H1 (cell line): ENCODE measurements around the gene GPT2. TPM values are rescaled to one million over a fixed set of nuclear protein-coding genes. Genes with fewer than 3 reads are reported as not detected.

Experiments used
- CTCF ChIA-PET: fragments of 300-600 bp; sonication (Branson Sonifier 250); formaldehyde crosslinking; loops from one replicate; lab custom pipeline; 2021; ENCODE audit not compliant: partially characterized antibody; lab: Charles Lee
- POLR2A ChIA-PET: fragments of 300-600 bp; sonication (Branson Sonifier 250); formaldehyde crosslinking; loops from one replicate; lab custom pipeline; 2021; ENCODE audit warnings: inconsistent platforms; ENCODE audit not compliant: partially characterized antibody; lab: Charles Lee
- DNase-seq, 2 experiments: peaks; one replicate each; pipeline versions ENCODE4 v3.0.0 to v3.0.0-alpha.2; 2010 to 2022; ENCODE audit warnings: low spot score in 2 of 2, low read depth in 1 of 2, mixed read lengths in 1 of 2
- FAIRE-seq: peaks from 2 replicates; lab custom pipeline; 2011; peaks lifted over from hg19 to GRCh38; lab: Jason Lieb, UNC
- H2AFZ ChIP-seq: 2 replicates; pipeline ENCODE4 v1.8.1; 2012; ENCODE audit warnings: low read length, inconsistent platforms
- H2AK5ac ChIP-seq: 2 replicates; pipeline ENCODE4 v1.6.1; 2013; ENCODE audit warnings: low read depth, low read length
- H2BK120ac ChIP-seq: replicated peaks from 2 replicates; pipeline ENCODE3; 2013; ENCODE audit warnings: low read depth, low read length, inconsistent platforms
- H2BK12ac ChIP-seq: 2 replicates; pipeline ENCODE4 v1.6.1; 2013; ENCODE audit warnings: low read depth, low read length
- H2BK15ac ChIP-seq: 2 replicates; pipeline ENCODE4 v1.6.1; 2013; ENCODE audit warnings: low read length
- H2BK20ac ChIP-seq: 2 replicates; pipeline ENCODE4 v1.6.1; 2013; ENCODE audit warnings: low read length
- H2BK5ac ChIP-seq: 2 replicates; pipeline ENCODE4 v1.6.1; 2013; ENCODE audit warnings: low read depth, low read length
- H3K14ac ChIP-seq: 2 replicates; pipeline ENCODE4 v1.6.1; 2013; ENCODE audit warnings: inconsistent platforms; ENCODE audit not compliant: insufficient read length
- H3K18ac ChIP-seq: 2 replicates; pipeline ENCODE4 v1.6.1; 2013; ENCODE audit warnings: low read length; ENCODE audit errors: extremely low read depth
- H3K23ac ChIP-seq: 2 replicates; pipeline ENCODE4 v1.6.1; 2013; ENCODE audit warnings: inconsistent platforms; ENCODE audit not compliant: insufficient read length
- H3K23me2 ChIP-seq: 2 replicates; pipeline ENCODE4 v1.6.1; 2013; ENCODE audit warnings: low read depth, low read length
- H3K27ac ChIP-seq: 2 replicates; pipeline ENCODE4 v1.6.1; 2011; ENCODE audit warnings: low read depth, low read length, inconsistent platforms
- H3K27me3 ChIP-seq, 4 experiments: replicated peaks in 1 of 4; 1 replicate in 1 of 4; 2 replicates in 3 of 4; pipeline versions ENCODE4 v1.6.1 to v1.8.1; 2011 to 2013; ENCODE audit warnings: low read length in 3 of 4, mild to moderate bottlenecking in 3 of 4, inconsistent platforms in 2 of 4, mixed read lengths in 2 of 4, moderate library complexity in 1 of 4; ENCODE audit not compliant: control insufficient read depth in 3 of 4, insufficient read depth in 3 of 4; ENCODE audit errors: extremely low read depth in 1 of 4
- H3K36me3 ChIP-seq, 4 experiments: 2 replicates each; pipeline versions ENCODE4 v1.6.1 to v1.8.1; 2011 to 2013; ENCODE audit warnings: mild to moderate bottlenecking in 4 of 4, low read length in 3 of 4, moderate library complexity in 2 of 4, control low read depth in 1 of 4, inconsistent platforms in 1 of 4; ENCODE audit not compliant: insufficient read depth in 4 of 4, control insufficient read depth in 2 of 4
- H3K4ac ChIP-seq: replicated peaks from 2 replicates; pipeline ENCODE3; 2013; ENCODE audit warnings: low read length, low read depth, mixed read lengths, inconsistent platforms; ENCODE audit not compliant: insufficient read length
- H3K4me1 ChIP-seq, 4 experiments: replicated peaks in 1 of 4; 1 replicate in 1 of 4; 2 replicates in 3 of 4; pipeline versions ENCODE4 v1.6.1 to v1.8.1; 2011 to 2013; ENCODE audit warnings: low read length in 3 of 4, inconsistent platforms in 2 of 4, mixed read lengths in 1 of 4; ENCODE audit not compliant: insufficient read depth in 4 of 4, control insufficient read depth in 3 of 4
- H3K4me2 ChIP-seq, 2 experiments: 2 replicates each; pipeline versions ENCODE4 v1.6.1 to v1.8.1; 2011 to 2013; ENCODE audit warnings: low read depth in 2 of 2, low read length in 2 of 2, control low read depth in 1 of 2, inconsistent platforms in 1 of 2, mild to moderate bottlenecking in 1 of 2; ENCODE audit not compliant: insufficient read depth in 1 of 2
- H3K4me3 ChIP-seq, 4 experiments: fragments of 200-600, 300-600 bp in 1 of 4; sonication (generic), shearing (Covaris generic), sonication (Bioruptor Twin) in 1 of 4; 2 replicates each; pipeline versions ENCODE4 v1.5.1 to v1.8.1; 2011 to 2016; ENCODE audit warnings: low read length in 4 of 4, low read depth in 3 of 4, control low read depth in 2 of 4, inconsistent platforms in 2 of 4, mild to moderate bottlenecking in 2 of 4, mixed read lengths in 1 of 4, moderate library complexity in 1 of 4; ENCODE audit not compliant: insufficient read depth in 2 of 4; ENCODE audit errors: extremely low read depth in 1 of 4
- H3K56ac ChIP-seq: replicated peaks from 2 replicates; pipeline ENCODE3; 2013; ENCODE audit warnings: low read depth, mild to moderate bottlenecking, mixed read lengths, low read length, inconsistent platforms; ENCODE audit not compliant: insufficient read length
- H3K79me1 ChIP-seq: 2 replicates; pipeline ENCODE4 v1.6.1; 2013; ENCODE audit warnings: low read depth, low read length, control low read depth
- H3K79me2 ChIP-seq, 2 experiments: 2 replicates each; pipeline versions ENCODE4 v1.6.1 to v1.8.1; 2012 to 2013; ENCODE audit warnings: low read length in 2 of 2, mild to moderate bottlenecking in 2 of 2, inconsistent platforms in 1 of 2; ENCODE audit not compliant: insufficient read depth in 2 of 2, control insufficient read depth in 1 of 2
- H3K9ac ChIP-seq, 4 experiments: replicated peaks in 1 of 4; 1 replicate in 1 of 4; 2 replicates in 3 of 4; pipeline versions ENCODE4 v1.6.1 to v1.8.1; 2011 to 2013; ENCODE audit warnings: low read depth in 3 of 4, low read length in 3 of 4, control low read depth in 2 of 4, mild to moderate bottlenecking in 2 of 4, moderate library complexity in 2 of 4, inconsistent platforms in 1 of 4; ENCODE audit errors: extremely low read depth in 1 of 4
- H3K9me3 ChIP-seq, 2 experiments: 2 replicates each; pipeline versions ENCODE4 v1.6.1 to v1.8.1; 2012 to 2013; ENCODE audit warnings: mild to moderate bottlenecking in 2 of 2, moderate library complexity in 2 of 2, control low read depth in 1 of 2, inconsistent platforms in 1 of 2, low read depth in 1 of 2, low read length in 1 of 2, mixed read lengths in 1 of 2; ENCODE audit not compliant: insufficient read depth in 2 of 2
- H4K20me1 ChIP-seq, 2 experiments: replicated peaks in 1 of 2; 2 replicates each; pipeline versions ENCODE3 to v1.8.1; 2011 to 2013; ENCODE audit warnings: inconsistent platforms in 2 of 2, low read length in 2 of 2, mild to moderate bottlenecking in 1 of 2; ENCODE audit not compliant: insufficient read depth in 2 of 2, control insufficient read depth in 1 of 2
- H4K5ac ChIP-seq: 2 replicates; pipeline ENCODE4 v1.6.1; 2013; ENCODE audit warnings: low read length, low read depth, mixed read lengths, inconsistent platforms; ENCODE audit not compliant: insufficient read length
- H4K8ac ChIP-seq: 2 replicates; pipeline ENCODE4 v1.8.0; 2013; ENCODE audit warnings: mild to moderate bottlenecking, moderate library complexity, low read length, inconsistent platforms; ENCODE audit not compliant: insufficient read depth; ENCODE audit errors: extremely low read depth
- H4K91ac ChIP-seq: replicated peaks from 2 replicates; pipeline ENCODE3; 2013; ENCODE audit warnings: low read length, mixed read lengths, inconsistent platforms; ENCODE audit not compliant: insufficient read length
- CTCF ChIP-seq, 3 experiments: IDR thresholded peaks; 1 replicate in 2 of 3; 2 replicates in 1 of 3; pipeline versions ENCODE4 v1.5.1 to v1.6.1; 2011; ENCODE audit warnings: low read length in 3 of 3, mild to moderate bottlenecking in 3 of 3, inconsistent platforms in 2 of 3, low read depth in 1 of 3, moderate library complexity in 1 of 3; ENCODE audit not compliant: insufficient read depth in 1 of 3; ENCODE audit errors: control extremely low read depth in 1 of 3
- SAP30 ChIP-seq: fragments of 300-600 bp; sonication (generic); IDR thresholded peaks from 2 replicates; pipeline ENCODE4 v1.7.1; 2012; ENCODE audit warnings: low read length, moderate library complexity, mild to moderate bottlenecking, inconsistent platforms; ENCODE audit not compliant: insufficient read depth, insufficient replicate concordance
- TCF12 ChIP-seq: IDR thresholded peaks from 2 replicates; pipeline ENCODE4 v1.6.1; 2011; ENCODE audit warnings: low read depth, mild to moderate bottlenecking, low read length
- WGBS, 2 experiments: shearing (Covaris generic) in 1 of 2; methylation state at CpG; one replicate each; pipeline versions ENCODE4 v1.1.6 to v1.1.7; 2013 to 2015; ENCODE audit warnings: low lambda C conversion rate in 2 of 2, mixed read lengths in 2 of 2, inconsistent platforms in 1 of 2, low coverage in 1 of 2, missing lambda C conversion rate in 1 of 2; ENCODE audit not compliant: insufficient replicate concordance in 2 of 2, insufficient coverage in 1 of 2, insufficient read length in 1 of 2; ENCODE audit errors: extremely low coverage in 1 of 2, missing lambda C conversion rate in 1 of 2; 5-methylcytosine and 5-hydroxymethylcytosine counted together
- polyA plus RNA-seq, 7 experiments: library from polyadenylated mRNA; depleted of rRNA in 3 of 7; stranded (reverse) in 5 of 7; unstranded in 2 of 7; fragments of >200 nt in 5 of 7; fragments of 200-250 nt in 2 of 7; gene quantifications; 1 replicate in 5 of 7; 2 replicates in 1 of 7; 4 replicates in 1 of 7; pipeline versions ENCODE4 v1.2.1 to v1.2.3, GENCODE V29; 2011 to 2013; ENCODE audit warnings: missing spikeins in 2 of 7, mixed read lengths in 2 of 7
- total RNA-seq: library from RNA; stranded (reverse); fragmentation: NEBNext Ultra II Directional; extraction: Animal tissue kit (Norgen Biotek cat#: 25700); gene quantifications from 2 replicates; pipeline ENCODE4 v1.2.1, GENCODE V29; 2021

GPT2 gene
- total and polyA plus RNA-seq, 2 of the 8 experiments (the other 6 are each of a cell fraction or from before 2014, with no cell fraction given), result 71.6 to 94.1 TPM

GRCh38 chr16:46844771-46845170, 39.4 kb upstream of the GPT2 start:
- Histone ChIP-seq H3K27ac (no peak overlapping the region), H3K9me3 (peaks cover 3 to 4% of the 10 kb centered on the region in 2 experiments; a peak in 1 of 4 replicates), H3K27me3 (no peaks in the 10 kb centered on the region), H3K56ac (no peak overlapping the region), H3K36me3 (no peaks in the 10 kb centered on the region), H3K79me2 (no peaks in the 10 kb centered on the region), H3K23ac (no peak overlapping the region), H3K4me3 (no peak overlapping the region), H2AFZ (no peak overlapping the region), H3K18ac (no peak overlapping the region), H4K91ac (no peak overlapping the region), H4K20me1 (no peaks in the 10 kb centered on the region), H2BK20ac (no peak overlapping the region), H3K4me2 (no peak overlapping the region), H3K4me1 (no peaks in the 10 kb centered on the region), H2BK15ac (no peak overlapping the region), H2BK120ac (no peak overlapping the region), H3K14ac (no peak overlapping the region), H2BK5ac (no peak overlapping the region), H3K79me1 (no peaks in the 10 kb centered on the region), H4K5ac (no peak overlapping the region), H3K4ac (no peak overlapping the region), H2BK12ac (no peak overlapping the region), H2AK5ac (no peak overlapping the region), H4K8ac (no peak overlapping the region), H3K23me2 (no peaks in the 10 kb centered on the region), H3K9ac (no peak overlapping the region)
- no peak for FAIRE-seq
- 93% methylated on average over 10 of the region's 10 CpGs; no CpG with 5 or more reads in 1 of the 2 experiments for WGBS, 2 experiments
- DNase-seq, result peak in 1 of 2 experiments; percentile 10
- CTCF ChIA-PET, result interaction anchor here (0.9 to 2.4 kb wide), 3 partner anchors 9 to 13 kb away, joined by 3 to 9 read pairs (median 3); no protein-coding TSS in a partner anchor
- POLR2A ChIA-PET, result interaction anchor here (1.2 kb wide), 1 partner anchor 23 kb away, joined by 3 read pairs; no protein-coding TSS in a partner anchor
- TF ChIP-seq CTCF (IDR thresholded peaks at IDR 0.05; ENCODE audit: control extremely low read depth in 1 of 3, insufficient read depth in 1 of 3, low read depth in 1 of 3, low read length in 3 of 3), result no peak
- no peak for TF ChIP-seq SAP30
- TF ChIP-seq TCF12, result no peak
